ENCODE measurements around the gene CAMK4. TPM values are rescaled to one million over a fixed set of nuclear protein-coding genes. Genes with fewer than 3 reads are reported as not detected.

The CAMK4 gene
- total and polyA plus RNA-seq, 2 of the 8 experiments (the other 6 are each of a cell fraction or from before 2014, with no cell fraction given) = 1.8 to 8.3 TPM

GRCh38 chr5:111375645-111376044 lies 151.5 kb downstream of the CAMK4 start:
- Histone ChIP-seq H3K18ac (ENCODE audit: extremely low read depth, low read length) (no peak overlapping the region), H3K23me2 (ENCODE audit: low read depth, low read length) (no peaks in the 10 kb centered on the region), H3K23ac (ENCODE audit: insufficient read length) (no peak overlapping the region), H3K27me3 (replicated peaks in 1 of 4; ENCODE audit: control insufficient read depth in 3 of 4, extremely low read depth in 1 of 4, insufficient read depth in 3 of 4, low read length in 3 of 4) (no peaks in the 10 kb centered on the region), H3K4me2 (ENCODE audit: insufficient read depth in 1 of 2, low read depth in 2 of 2, low read length in 2 of 2) (no peak overlapping the region), H3K27ac (ENCODE audit: low read depth, low read length) (no peak overlapping the region), H4K91ac (replicated peaks; ENCODE audit: insufficient read length, low read length) (no peak overlapping the region), H2BK12ac (ENCODE audit: low read depth, low read length) (no peak overlapping the region), H2AFZ (ENCODE audit: low read length) (no peak overlapping the region), H3K79me2 (ENCODE audit: control insufficient read depth in 1 of 2, insufficient read depth in 2 of 2, low read length in 2 of 2) (no peaks in the 10 kb centered on the region), H3K36me3 (ENCODE audit: control insufficient read depth in 2 of 4, insufficient read depth in 4 of 4, low read length in 3 of 4) (no peaks in the 10 kb centered on the region), H3K56ac (replicated peaks; ENCODE audit: insufficient read length, low read depth, low read length) (no peak overlapping the region), H4K20me1 (replicated peaks in 1 of 2; ENCODE audit: control insufficient read depth in 1 of 2, insufficient read depth in 2 of 2, low read length in 2 of 2) (no peaks in the 10 kb centered on the region), H3K4ac (replicated peaks; ENCODE audit: insufficient read length, low read depth, low read length) (no peak overlapping the region), H3K4me1 (replicated peaks in 1 of 4; ENCODE audit: control insufficient read depth in 3 of 4, insufficient read depth in 4 of 4, low read length in 3 of 4) (no peaks in the 10 kb centered on the region), H4K5ac (ENCODE audit: insufficient read length, low read depth, low read length) (no peak overlapping the region), H2BK120ac (replicated peaks; ENCODE audit: low read depth, low read length) (no peak overlapping the region), H4K8ac (ENCODE audit: extremely low read depth, insufficient read depth, low read length) (no peak overlapping the region), H2BK15ac (ENCODE audit: low read length) (no peak overlapping the region), H3K79me1 (ENCODE audit: low read depth, low read length) (no peaks in the 10 kb centered on the region), H2AK5ac (ENCODE audit: low read depth, low read length) (no peak overlapping the region), H2BK5ac (ENCODE audit: low read depth, low read length) (no peak overlapping the region), H3K4me3 (ENCODE audit: extremely low read depth in 1 of 4, insufficient read depth in 2 of 4, low read depth in 3 of 4, low read length in 4 of 4) (no peak overlapping the region), H3K14ac (ENCODE audit: insufficient read length) (no peak overlapping the region), H3K9ac (replicated peaks in 1 of 4; ENCODE audit: extremely low read depth in 1 of 4, low read depth in 3 of 4, low read length in 3 of 4) (no peak overlapping the region), H2BK20ac (ENCODE audit: low read length) (no peak overlapping the region), H3K9me3 (ENCODE audit: insufficient read depth in 2 of 2, low read depth in 1 of 2, low read length in 1 of 2) (no peaks in the 10 kb centered on the region)
- no peak for FAIRE-seq
- TF ChIP-seq POLR2A (IDR thresholded peaks at IDR 0.05; ENCODE audit: control extremely low read depth in 1 of 2, low read depth in 2 of 2, low read length in 2 of 2) = no peak
- TF ChIP-seq MAFK (IDR thresholded peaks at IDR 0.05; ENCODE audit: low read depth, low read length) = no peak
- no peak for TF ChIP-seq EGR1 (IDR thresholded peaks at IDR 0.05; ENCODE audit: borderline replicate concordance, low read depth, low read length)
- no peak for TF ChIP-seq CHD2 (IDR thresholded peaks at IDR 0.05; ENCODE audit: low read length)
- no peak for TF ChIP-seq FOSL1 (IDR thresholded peaks at IDR 0.05; ENCODE audit: insufficient read depth, low read depth, low read length)
- TF ChIP-seq CBX8 (IDR thresholded peaks at IDR 0.05; ENCODE audit: borderline replicate concordance, low read depth, low read length) = no peak
- no peak for TF ChIP-seq HDAC2 (IDR thresholded peaks at IDR 0.05; ENCODE audit: borderline replicate concordance in 1 of 2, low read depth in 2 of 2, low read length in 2 of 2)
- TF ChIP-seq NANOG (IDR thresholded peaks at IDR 0.05; ENCODE audit: insufficient read depth, low read depth, low read length, poor library complexity, severe bottlenecking) = no peak
- no peak for TF ChIP-seq RNF2 (IDR thresholded peaks at IDR 0.05; ENCODE audit: borderline replicate concordance, low read depth, low read length, missing control alignments, poor library complexity, severe bottlenecking)
- CTCF ChIA-PET (ENCODE audit: partially characterized antibody) = no interaction called here
- 80% methylated on average over 2 of the region's 2 CpGs; no CpG with 5 or more reads in 1 of the 2 experiments for WGBS, 2 experiments (ENCODE audit: extremely low coverage in 1 of 2, insufficient coverage in 1 of 2, insufficient read length in 1 of 2, insufficient replicate concordance in 2 of 2, low coverage in 1 of 2, low lambda C conversion rate in 2 of 2, missing lambda C conversion rate in 1 of 2)
- DNase-seq (ENCODE audit: low read depth in 1 of 2, low spot score in 2 of 2) = no peak
- POLR2A ChIA-PET (ENCODE audit: partially characterized antibody) = no interaction called here

All from H1 (cell line).